Suprapubic skin (tissue), 4 donors: ENCODE measurements around the gene GKAP1.

Experiments
- POLR2A ChIP-seq, 2 donors: fragments of 450-650 bp; IDR thresholded peaks; one replicate each; pipeline ENCODE4 v1.6.1; 2017; ENCODE audit warnings: antibody characterized with exemption in 2 of 2, mild to moderate bottlenecking in 2 of 2, moderate library complexity in 2 of 2
- POLR2AphosphoS5 ChIP-seq, 3 donors: sonication (generic); formaldehyde crosslinking; IDR thresholded peaks; one replicate each; pipeline ENCODE4 v1.6.1; 2017; ENCODE audit warnings: antibody characterized with exemption in 3 of 3

DNA sequence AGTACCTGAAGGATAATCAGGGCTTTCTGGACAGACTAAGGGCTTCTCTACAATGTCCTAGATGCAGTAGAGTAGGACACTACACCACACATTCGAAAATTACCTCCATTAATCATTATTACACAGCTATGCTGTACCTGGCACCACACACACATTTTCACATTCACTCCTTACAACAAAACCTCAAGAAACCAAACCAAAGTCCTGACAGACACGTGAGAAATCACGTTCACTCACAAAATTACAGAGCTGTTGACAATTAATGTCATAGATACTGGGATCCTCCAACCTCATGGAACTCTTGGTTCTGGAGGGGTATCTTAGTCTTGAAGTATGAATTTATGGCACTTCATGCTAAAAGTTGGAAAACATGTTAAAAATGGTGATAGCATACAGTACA lies 126.1 kb downstream of the GKAP1 start:
- TF ChIP-seq POLR2AphosphoS5 (IDR thresholded peaks at IDR 0.05) (no peak), POLR2A (IDR thresholded peaks at IDR 0.05) (no peak)
